Peyer's patch (tissue), 4 donors: ENCODE measurements around the gene HDAC11. TPM values are rescaled to one million over a fixed set of nuclear protein-coding genes. Genes with fewer than 3 reads are reported as not detected.
A peak's percentile ranks its signal among the peaks of the same experiment; 100 is the strongest.
"Not testable (repeated sequence)": the region's sequence is repeated elsewhere in the genome, so short reads cannot be mapped to it uniquely, and the experiment has no call there.

Experiments
- DNase-seq, 3 donors: peaks; one replicate each; pipeline ENCODE4 v3.0.0-alpha.2; 2017 to 2019
- H3K27ac ChIP-seq, 4 donors: fragments of 200-600 bp; sonication (generic); one replicate each; pipeline ENCODE4 v1.5.1; 2016 to 2019
- H3K27me3 ChIP-seq, 2 donors: fragments of 200-600 bp; sonication (generic); one replicate each; pipeline ENCODE4 v1.5.1; 2019
- H3K36me3 ChIP-seq, 3 donors: fragments of 200-600 bp; sonication (generic); one replicate each; pipeline ENCODE4 v1.5.1; 2016 to 2019
- H3K4me1 ChIP-seq, 4 donors: fragments of 200-600 bp; sonication (generic); one replicate each; pipeline ENCODE4 v1.5.1; 2016 to 2019
- H3K4me3 ChIP-seq, 4 donors: fragments of 200-600 bp; sonication (generic); 1 replicate in 3 of 4; 2 replicates in 1 of 4; pipeline ENCODE4 v1.5.1; 2016 to 2019; ENCODE audit warnings: mild to moderate bottlenecking in 1 of 4
- H3K9me3 ChIP-seq, 4 donors: fragments of 200-600 bp; sonication (generic); one replicate each; pipeline ENCODE4 v1.5.1; 2016 to 2019; ENCODE audit warnings: mild to moderate bottlenecking in 1 of 4
- CTCF ChIP-seq, 6 experiments: fragments of 450-650 bp in 4 of 6; fragments of 200-600 bp in 2 of 6; sonication (generic) in 1 of 6; IDR thresholded peaks; one replicate each; pipeline ENCODE4 v1.5.1; 2017 to 2019; ENCODE audit warnings: antibody characterized with exemption in 6 of 6, mild to moderate bottlenecking in 3 of 6, moderate library complexity in 1 of 6
- POLR2A ChIP-seq, 2 donors: fragments of 450-650 bp; IDR thresholded peaks; one replicate each; pipeline ENCODE4 v1.5.1; 2017; ENCODE audit warnings: antibody characterized with exemption in 2 of 2, mild to moderate bottlenecking in 2 of 2, moderate library complexity in 2 of 2
- total RNA-seq, 4 donors: library from RNA; depleted of rRNA; stranded (reverse); fragments of >200 nt; gene quantifications; one replicate each; pipeline ENCODE4 v1.1.0, GENCODE V29; 2016

The HDAC11 gene
- total RNA-seq, 4 donors from 2014 or later: 17.7 to 28.5 (median 21.3) TPM

DNA sequence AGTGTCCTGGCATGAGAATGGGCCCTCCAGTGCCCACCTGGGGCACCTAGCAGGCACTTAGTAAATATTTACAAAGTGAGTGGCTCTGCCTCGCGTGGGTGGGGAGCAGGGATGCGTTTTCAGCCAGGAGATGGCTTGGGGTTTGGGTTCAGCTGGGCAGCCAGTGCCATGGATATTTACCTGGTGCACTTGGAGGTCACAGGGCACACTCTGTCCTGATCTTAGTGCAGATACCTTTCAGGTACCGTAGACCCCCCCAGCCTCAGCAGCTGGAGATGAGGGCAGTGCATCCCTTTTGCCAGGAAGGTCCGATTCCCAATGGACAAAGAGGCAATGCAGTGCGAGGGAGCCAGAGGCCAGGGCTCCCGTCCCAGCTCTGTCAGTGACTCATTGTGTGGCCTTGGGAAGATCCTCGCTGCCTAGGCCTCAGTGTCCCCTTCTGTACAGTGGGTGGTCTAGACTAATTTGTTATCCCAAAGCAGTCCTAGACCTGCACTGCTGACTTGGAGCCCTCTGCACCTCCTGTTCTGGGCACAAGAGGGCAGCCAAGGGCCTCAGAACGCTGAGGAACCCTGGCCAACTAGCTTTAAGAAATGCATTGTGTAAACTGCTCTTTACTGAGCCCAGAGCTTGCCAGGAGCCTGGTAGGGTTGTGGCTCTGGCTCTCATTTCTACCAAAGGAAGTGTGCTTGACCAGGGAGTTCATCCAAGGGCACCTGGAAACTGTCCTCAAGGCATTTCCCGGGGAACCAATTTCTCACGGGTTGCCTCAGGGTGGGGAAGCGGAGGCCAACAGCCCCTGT is 16.0 kb downstream of the HDAC11 start:
- Histone ChIP-seq H3K9me3 (no peaks in the 10 kb centered on the region), H3K27ac (no peak overlapping the region), H3K4me1 (no peaks in the 10 kb centered on the region), H3K4me3 (no peak overlapping the region), H3K36me3 (peaks cover 0 to 16% (median 0%) of the 10 kb centered on the region in 3 donors), H3K27me3 (no peaks in the 10 kb centered on the region)
- TF ChIP-seq POLR2A (IDR thresholded peaks at IDR 0.05) (no peak), CTCF (IDR thresholded peaks at IDR 0.05) (peak; percentile 58 to 92 (median 86))
- DNase-seq: peak; percentile 52 to 88 (median 78)

- peaks cover 0 to 22% (median 0%) of the 10 kb centered on the region in 3 donors for H3K36me3 ChIP-seq
- H3K27me3 ChIP-seq: no peaks in the 10 kb centered on the region
Measured at GRCh38 chr3:13496879-13497278, 16.8 kb downstream of the HDAC11 start.

GRCh38 chr3:13497386-13497785 is 17.3 kb downstream of the HDAC11 start:
- peaks cover 0 to 24% (median 0%) of the 10 kb centered on the region in 3 donors for H3K36me3 ChIP-seq
- H3K4me1 ChIP-seq: no peaks in the 10 kb centered on the region
- no peak overlapping the region for H3K27ac ChIP-seq
- TF ChIP-seq POLR2A (IDR thresholded peaks at IDR 0.05) (no peak), CTCF (IDR thresholded peaks at IDR 0.05) (no peak)
- no peak overlapping the region for H3K4me3 ChIP-seq
- H3K27me3 ChIP-seq: no peaks in the 10 kb centered on the region
- no peak for DNase-seq
- no peaks in the 10 kb centered on the region for H3K9me3 ChIP-seq

More at GRCh38 chr3:13496879-13497278, 16.8 kb downstream of the HDAC11 start:
- Histone ChIP-seq H3K9me3 (no peaks in the 10 kb centered on the region), H3K27ac (no peak overlapping the region), H3K4me1 (no peaks in the 10 kb centered on the region), H3K4me3 (no peak overlapping the region)
- TF ChIP-seq POLR2A (IDR thresholded peaks at IDR 0.05) (no peak), CTCF (IDR thresholded peaks at IDR 0.05) (no peak)
- no peak for DNase-seq

GRCh38 chr3:13498354-13499060 is 18.4 kb downstream of the HDAC11 start:
- H3K4me1 ChIP-seq: no peaks in the 10 kb centered on the region
- no peaks in the 10 kb centered on the region for H3K9me3 ChIP-seq
- no peak overlapping the region for H3K27ac ChIP-seq
- H3K27me3 ChIP-seq: no peaks in the 10 kb centered on the region
- no peak for TF ChIP-seq CTCF (IDR thresholded peaks at IDR 0.05)
- TF ChIP-seq POLR2A (IDR thresholded peaks at IDR 0.05): no peak
- DNase-seq: peak in 1 of 3 donors; percentile 34
- H3K4me3 ChIP-seq: no peak overlapping the region
- H3K36me3 ChIP-seq: peaks cover 0 to 23% (median 0%) of the 10 kb centered on the region in 3 donors

- H3K27ac ChIP-seq, H3K27me3 ChIP-seq, H3K4me3 ChIP-seq, DNase-seq, H3K4me1 ChIP-seq, H3K9me3 ChIP-seq: not testable (repeated sequence)
- H3K36me3 ChIP-seq: peaks cover 0 to 18% (median 0%) of the 10 kb centered on the region in 3 donors
Measured at GRCh38 chr3:13499246-13499645, 19.1 kb downstream of the HDAC11 start.
